HL-60/S4 treated with phorbol 12-myristate 13-acetate at 8.2 ng/mL for 4 days and 3 days (cell line): Measurements from ENCODE around the gene SFTPA2.
"Not testable (repeated sequence)": the region's sequence is repeated elsewhere in the genome, so short reads cannot be mapped to it uniquely, and the experiment has no call there.

Source experiments
- in situ Hi-C: fragments of 300-500 bp; cut with MboI; formaldehyde crosslinking; loops from 2 replicates; pipeline ENCODE4 v1.15.0; 2022; ENCODE audit warnings: low sequenced_read_pairs

SFTPA2 gene

DNA sequence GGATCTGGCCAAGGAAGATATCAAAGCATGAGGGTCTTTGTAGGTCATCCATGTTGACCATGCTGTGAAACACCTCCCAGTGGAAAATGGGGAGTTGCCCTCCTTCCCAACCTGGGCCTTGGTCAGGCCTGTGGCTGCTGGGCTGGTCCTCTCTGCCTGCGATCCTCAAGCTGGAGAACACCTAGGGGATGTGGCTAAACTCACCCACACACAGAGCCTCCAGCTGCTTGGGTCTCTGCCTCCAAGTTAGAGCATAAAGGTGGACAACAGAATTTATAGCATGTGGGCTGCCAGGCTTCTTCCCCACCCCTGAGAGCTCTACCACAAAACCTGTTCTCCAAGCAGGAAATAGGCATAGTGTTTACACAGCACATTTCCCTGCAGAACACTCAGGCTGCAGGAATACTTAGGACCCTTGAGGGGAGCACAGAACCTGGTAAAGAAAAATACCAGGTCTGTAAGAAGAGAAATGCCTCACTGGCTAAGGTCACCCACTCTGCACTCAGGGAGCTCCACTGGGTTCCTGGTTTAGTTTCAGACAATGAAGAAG is at the start of gene SFTPA2:
Gene SFTPA2, minus strand, starts transcription at position 248 of the 550 bp plus-strand sequence. CDS start 924 bp downstream, outside the sequence.
- in situ Hi-C loops: loop anchor here (25.0 kb wide), 2 partner anchors 352 to 702 kb away; no protein-coding TSS in a partner anchor

DNA sequence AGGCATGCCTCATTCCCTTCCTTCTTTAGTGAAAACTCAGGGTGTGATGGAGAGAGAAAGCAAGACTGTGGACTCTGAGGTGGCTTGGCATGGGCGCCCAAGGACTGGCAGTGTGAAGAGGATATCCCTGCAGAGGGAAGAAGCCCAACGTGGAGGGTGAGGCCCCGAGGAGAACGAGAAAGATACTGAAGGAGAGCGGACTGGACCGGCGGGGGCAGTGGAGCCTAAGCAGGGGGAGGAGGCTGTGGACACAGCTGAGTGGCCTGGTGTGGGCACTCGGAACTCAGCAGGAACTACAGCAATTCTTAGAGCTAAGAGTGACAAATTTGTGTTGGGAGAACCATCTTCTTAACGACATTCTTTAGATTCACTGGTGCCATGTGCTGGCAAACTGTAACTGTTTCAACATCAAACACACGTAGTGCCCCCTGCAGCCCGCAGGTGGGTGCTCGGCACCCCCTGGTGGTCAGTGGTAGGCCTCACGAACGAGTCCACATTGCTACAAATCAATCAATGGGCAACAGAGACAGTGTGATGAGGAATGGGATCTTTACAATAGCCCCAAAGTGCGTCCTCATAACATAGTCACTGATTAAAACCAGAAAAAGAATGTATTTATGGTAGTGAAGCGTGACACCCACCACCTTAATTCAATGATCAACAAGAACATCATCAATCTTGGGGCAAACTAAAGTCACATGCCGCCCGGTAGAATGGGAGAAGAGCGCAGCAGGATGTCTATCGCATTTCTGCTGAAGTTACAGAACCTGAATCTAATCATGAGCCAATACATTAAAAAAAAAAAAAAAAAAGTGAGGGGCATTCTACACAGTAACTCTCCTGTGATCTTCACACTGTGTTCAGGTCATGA is 48.5 kb upstream of the SFTPA2 start:
- in situ Hi-C loops: no loop called here

DNA sequence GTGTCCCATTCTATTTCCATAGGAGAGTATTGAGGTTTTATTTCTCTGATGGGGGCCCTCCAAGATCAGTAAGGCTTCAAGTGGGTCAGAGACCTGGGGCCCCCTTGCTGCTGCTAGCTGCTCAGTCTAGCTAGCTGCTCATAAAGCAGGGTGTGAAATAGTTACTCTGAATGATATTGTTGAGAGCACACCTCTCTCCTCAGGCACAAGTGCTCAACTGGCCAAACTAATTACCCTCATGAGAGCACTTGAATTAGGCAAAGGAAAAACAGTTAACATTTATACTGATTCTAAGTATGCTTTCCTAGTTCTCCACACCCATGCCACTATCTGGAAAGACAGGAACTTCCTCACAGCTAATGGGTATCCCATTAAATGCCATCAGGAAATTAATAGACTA is 45.1 kb upstream of the SFTPA2 start:
- in situ Hi-C loops: no loop called here

DNA sequence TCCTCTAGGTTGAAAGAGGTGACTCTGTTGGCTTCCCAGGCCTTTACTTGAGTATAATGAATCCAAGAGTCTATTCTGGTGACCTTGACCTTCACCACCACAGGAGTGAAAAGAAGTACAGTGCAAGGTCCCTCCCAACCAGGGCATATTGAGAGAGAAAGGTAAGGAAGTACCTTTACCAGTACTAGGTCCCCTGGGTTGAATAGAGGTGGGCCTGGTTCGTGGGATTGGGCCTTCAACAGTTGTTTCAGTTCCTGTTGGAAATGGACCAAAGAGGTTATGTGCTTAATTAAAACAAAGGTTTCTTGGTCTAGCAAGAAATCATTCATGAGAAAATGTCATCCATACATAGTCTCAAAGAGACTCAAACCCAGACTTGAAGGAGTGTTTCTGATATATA is 44.1 kb upstream of the SFTPA2 start:
- in situ Hi-C loops: no loop called here

DNA sequence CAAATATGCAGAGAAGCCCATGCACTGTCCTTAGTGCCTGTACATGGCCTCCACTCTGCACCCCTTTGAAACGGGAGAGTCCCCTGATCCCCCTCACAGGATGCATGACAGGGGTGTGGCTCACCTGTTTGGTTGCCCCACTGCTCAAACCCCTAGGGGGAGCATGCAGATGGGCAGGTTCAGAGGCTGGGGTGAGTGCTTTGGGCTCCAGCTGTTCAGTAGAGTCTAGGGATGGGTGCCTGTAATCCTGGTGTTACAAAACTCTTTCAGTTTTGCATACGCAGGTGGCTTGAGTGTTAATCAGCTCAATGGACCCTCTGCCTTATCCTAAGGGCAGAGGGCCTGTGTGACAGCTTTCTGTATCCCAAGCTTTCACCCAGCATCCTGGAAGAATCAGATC is 42.7 kb upstream of the SFTPA2 start:
- in situ Hi-C loops: no loop called here

DNA sequence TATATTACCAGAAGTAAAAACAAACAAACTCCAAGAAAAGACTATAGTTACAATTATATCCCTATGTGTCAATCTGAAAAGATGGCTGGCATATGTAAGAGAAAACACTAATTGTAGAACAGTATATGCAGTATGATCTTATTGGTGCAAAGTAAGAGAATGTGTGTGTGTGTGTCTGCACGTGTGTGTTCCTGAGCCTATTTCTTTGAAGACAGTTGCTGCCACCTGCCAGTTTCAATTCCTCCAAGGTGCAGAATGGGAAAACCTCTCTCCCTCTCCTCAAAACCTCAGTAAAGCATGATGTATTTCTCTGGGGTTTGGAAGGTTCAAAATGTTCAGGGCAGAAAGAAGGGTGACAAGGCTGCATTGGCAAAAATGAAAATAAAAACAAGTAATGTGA is 41.7 kb upstream of the SFTPA2 start:
- in situ Hi-C loops: no loop called here

DNA sequence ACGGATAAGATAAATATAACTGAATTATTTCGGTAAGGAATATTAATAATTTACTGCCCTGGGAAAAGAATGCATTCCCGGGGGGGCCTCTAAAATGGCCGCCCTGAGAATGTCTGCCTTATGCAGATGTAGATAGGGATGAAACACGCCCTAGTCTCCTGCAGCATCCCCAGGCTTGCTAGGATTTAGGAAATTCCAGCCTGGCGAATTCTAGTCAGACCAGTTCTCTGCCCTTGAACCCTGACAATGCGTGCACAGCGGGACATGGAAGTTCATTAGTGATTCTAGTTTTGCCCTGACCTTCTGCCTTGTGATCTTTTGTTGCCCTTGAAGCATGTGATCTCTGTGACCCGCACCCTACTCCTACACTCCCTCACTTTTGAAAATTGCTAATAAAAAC is 39.4 kb upstream of the SFTPA2 start:
- in situ Hi-C loops: not testable (repeated sequence)

DNA sequence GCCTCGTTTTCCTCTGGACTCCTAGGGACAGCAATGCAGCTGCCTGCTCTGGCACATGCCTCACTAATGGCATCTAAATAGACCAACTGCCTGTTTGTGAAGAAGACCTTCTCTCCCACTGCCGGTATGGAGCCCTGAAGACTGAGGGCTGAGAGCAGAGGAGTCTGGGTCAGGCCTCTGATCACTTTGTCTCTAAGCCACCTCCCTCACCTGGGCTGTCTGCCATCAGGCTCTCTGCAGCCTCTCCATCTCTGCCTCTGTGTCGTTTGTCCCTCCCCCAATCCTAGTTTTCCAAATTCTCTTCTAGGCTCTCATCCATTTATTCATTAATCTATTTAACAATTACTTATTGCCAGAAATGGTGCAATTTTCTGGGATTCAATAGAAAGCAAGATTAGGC is 35.3 kb upstream of the SFTPA2 start:
- in situ Hi-C loops: no loop called here

DNA sequence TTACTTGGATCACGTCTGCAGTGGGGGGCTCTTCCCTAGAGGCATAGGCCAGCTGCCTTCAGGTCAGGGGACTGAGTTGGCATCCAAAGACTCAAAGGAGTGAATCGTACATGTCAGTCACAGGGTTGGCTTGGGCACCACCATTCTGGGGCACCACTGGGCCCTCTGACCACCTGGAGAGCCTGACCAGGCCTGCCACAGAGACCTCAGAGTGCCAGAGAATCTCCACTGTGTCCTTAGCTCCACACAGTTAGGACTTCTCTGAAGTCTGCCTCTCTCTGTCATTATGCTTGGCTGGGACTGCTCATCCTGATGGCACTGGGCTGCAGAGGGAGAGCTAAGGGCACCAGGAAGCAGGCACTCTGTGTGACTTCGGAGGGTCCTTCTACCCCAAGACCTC is 34.4 kb upstream of the SFTPA2 start:
- in situ Hi-C loops: not testable (repeated sequence)

DNA sequence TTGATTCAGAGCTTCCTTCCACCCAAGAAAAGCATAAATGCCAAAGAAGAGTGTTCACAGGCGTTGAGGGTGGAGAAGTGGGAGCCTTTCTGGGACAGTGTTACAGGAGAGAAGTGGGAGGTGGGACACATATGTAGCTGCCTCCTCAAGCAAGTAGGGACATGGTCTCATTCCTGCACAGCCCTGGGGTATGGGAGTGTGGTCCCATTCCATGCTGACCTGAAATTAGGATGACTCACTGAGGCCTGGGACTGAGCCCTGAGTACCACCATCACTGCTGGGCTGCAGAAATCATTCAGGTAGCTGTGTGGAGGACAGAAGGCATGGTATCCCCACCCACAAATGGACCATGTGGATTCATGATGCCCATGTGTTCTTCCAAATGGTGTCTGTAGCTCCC is 33.2 kb upstream of the SFTPA2 start:
- in situ Hi-C loops: no loop called here

DNA sequence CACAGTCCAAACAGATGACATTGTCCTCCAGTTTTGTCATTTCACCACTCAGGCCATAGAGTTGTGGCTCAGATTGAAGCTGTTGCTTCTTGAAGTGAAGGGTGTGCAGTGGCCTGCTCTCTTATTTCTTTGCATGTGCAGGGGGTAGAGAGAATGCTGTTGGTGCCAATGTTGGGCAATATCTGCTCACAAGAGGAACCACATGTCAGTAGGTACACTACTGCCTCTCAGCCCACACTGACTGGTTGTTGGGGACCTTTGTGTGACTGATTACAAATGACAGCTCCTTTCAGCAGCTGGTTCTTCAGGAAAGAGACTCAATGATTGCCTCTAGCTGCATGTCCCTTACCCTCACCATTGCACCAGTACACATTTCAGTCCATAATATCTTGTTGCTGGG is 28.6 kb upstream of the SFTPA2 start:
- in situ Hi-C loops: no loop called here

DNA sequence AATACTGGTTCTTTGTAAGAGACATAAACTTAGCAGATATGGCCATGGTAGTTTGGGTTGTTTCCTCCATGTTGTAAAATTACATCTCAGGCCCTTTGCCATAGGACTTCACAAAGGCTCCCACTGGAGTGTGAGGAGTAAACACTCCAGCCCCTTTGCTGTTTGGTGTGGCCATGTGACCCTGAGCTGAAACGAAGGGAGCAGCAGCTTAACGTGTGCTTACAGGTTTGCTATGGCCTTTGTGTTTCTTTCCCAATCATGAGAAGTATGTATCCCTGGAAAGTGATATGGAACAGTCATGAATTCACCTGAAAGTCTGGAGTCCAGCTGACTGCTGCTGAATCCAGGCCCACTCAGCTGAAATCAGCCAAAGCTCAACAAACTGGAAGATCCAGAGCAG is 26.7 kb upstream of the SFTPA2 start:
- in situ Hi-C loops: no loop called here

DNA sequence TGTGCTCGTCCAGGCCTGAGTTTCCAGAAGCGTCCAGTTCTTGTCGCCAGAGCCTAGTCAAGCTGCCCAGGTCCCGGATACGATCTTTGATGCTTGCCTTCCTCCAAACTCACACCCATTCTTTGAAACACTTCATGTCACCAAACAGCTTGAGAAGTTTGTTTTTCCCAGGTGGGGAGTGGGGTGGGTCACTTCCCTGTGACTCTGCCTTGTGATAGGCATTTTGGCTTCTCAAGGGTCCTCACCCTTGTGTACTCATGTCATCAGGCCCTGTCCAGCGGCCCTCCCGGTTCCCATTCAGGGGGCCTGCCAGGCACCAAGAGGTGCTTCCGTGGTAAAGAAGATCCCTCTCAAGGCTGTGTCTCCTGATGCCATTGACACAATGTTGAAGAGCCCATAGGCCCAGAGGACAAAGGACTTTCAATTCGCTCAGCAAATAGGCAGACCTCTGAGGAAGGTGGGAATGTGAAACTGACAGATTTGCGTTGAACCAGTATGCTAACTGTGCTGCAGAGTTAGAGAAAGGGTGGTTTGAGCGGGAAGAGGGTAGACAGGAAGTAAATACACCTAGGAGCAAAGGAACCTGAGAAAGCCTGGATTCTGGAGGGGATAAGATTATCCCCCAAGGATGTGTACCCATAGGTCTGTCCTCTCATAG is 25.8 kb upstream of the SFTPA2 start:
- in situ Hi-C loops: no loop called here

DNA sequence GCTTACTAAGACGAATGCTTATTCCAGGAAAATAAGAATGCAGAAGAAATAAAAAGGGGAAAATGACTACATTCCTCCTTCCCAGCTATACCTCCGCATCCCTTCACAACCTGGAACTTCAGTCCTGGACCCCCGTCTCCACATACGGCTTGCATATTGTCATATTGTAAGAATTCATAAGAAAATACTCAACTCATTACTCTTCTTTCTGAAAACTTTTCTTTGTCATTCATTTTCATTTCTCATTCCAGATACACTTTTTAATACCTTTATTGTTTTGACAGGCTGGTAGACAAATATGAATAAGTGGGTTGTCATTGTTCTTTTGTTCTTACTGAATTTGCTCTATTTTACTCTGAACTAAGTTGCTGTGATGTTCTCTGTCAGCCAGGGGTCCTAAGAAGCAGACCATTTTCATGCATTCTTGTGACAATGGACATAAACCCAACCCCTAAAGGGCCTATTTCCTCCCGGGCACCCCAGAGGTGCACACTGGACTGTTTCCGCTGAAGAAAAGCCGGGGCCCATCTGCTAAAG is 23.3 kb upstream of the SFTPA2 start:
- in situ Hi-C loops: no loop called here

DNA sequence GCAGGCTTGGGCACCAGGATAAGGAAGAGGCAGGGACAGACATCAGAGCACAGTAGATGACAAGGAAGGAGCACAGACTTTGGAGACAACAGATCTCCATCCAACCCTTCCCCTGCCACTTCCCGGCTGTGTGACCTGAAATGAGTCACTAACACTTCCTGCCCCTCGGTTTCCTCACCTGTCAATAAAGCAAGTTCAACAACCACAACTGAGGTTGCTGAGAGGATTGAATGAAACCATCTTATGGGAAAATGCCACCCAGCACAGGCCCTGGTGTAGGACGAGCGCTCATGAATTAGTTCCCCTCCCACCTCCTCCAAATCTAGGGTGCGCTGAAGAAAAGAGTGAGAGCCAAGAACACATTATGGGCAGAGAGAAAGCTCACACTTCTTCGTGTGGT is 22.7 kb upstream of the SFTPA2 start:
- in situ Hi-C loops: not testable (repeated sequence)

DNA sequence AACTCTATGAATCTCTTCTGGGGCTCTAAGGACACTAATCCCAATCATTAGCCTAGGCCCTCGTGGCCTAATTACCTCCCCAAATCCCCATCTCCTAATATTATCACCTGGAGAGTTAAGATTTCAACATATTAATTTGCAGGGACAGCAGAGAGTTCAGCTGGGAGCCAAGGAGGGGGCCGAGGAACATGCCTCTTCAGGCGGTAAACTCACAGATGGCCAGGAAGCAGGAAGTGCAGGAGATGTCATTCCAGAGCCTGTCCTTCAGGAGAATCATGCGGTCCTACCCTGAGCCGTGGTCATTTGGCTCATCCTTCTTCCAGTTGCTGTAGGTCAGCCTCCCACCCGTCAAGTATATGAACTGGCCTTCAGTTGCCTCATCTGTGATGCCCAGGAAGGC is 21.9 kb upstream of the SFTPA2 start:
- in situ Hi-C loops: no loop called here

DNA sequence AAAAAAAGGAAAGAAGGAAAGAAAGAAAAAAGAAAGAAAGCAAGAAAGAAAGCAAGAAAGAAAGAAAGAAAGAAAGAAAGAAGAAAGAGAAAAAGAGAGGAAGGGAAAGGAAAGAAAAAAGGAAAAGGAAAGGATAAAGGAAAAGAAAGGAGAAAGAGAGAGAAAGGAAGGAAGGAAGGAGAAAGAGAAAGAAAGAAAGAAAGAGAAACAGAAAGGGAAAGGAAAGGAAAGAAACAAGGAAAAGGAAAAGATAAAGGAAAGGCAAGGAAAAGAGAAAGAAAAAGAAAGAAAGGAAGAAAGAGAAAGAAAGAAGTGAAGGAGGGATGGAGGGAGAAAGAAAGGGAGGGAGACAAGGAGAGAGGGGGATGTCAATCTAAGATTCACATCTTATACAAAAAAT is 20.8 kb upstream of the SFTPA2 start:
- in situ Hi-C loops: no loop called here

DNA sequence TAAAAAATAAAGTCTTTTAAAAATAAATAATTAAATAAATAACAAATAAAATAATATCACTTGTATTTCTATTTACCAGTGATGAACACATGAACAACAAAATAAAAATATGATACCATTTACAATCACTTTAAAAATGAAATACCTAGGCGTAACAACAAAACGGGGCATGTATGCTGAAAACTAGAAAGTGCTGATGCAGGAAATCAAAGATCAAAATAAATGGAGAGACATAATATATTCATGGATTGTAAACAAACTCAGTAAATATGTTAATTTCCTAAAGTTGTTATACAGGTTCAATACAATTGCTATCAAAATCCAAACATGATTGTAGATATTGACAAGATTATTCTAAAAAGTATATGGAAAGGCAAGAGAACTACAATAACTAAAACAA is 19.2 kb upstream of the SFTPA2 start:
- in situ Hi-C loops: no loop called here

DNA sequence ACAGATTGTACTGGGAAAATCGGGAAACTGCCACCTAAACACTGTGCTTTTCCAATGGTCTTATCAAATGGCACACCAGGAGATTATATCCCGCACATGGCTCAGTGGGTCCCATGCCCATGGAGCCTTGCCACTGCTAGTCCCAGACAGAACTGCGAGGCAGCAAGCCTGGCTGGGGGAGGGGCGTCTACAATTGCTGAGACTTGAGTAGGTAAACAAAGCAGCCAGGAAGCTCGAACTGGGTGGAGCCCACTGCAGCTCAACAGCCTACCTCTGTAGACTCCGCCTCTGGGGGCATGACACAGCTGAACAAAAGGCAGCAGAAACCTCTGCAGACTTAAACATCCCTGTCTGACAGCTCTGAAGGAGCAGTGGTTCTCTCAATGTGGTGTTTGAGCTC is 10.4 kb upstream of the SFTPA2 start:
- in situ Hi-C loops: loop anchor here (25.0 kb wide), 2 partner anchors 342 to 692 kb away; no protein-coding TSS in a partner anchor

DNA sequence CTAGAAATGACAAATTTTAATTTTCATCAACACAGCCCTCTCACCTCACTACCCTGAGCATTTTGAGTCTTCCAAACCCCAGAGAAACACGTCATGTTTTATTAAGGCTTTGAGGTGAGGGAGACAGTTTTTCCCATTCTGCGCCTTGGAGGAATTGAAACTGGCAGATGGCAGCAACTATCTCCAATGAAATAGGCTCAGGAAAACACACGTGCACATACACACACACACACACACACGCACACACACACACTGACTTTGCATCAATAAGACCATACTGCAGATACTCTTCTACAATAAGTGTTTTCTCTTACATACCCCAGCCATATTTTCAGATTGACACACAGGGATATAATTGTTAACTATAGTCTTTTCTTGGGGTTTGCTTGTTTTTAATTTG is 3.2 kb upstream of the SFTPA2 start:
- in situ Hi-C loops: loop anchor here (25.0 kb wide), 2 partner anchors 349 to 699 kb away; no protein-coding TSS in a partner anchor

DNA sequence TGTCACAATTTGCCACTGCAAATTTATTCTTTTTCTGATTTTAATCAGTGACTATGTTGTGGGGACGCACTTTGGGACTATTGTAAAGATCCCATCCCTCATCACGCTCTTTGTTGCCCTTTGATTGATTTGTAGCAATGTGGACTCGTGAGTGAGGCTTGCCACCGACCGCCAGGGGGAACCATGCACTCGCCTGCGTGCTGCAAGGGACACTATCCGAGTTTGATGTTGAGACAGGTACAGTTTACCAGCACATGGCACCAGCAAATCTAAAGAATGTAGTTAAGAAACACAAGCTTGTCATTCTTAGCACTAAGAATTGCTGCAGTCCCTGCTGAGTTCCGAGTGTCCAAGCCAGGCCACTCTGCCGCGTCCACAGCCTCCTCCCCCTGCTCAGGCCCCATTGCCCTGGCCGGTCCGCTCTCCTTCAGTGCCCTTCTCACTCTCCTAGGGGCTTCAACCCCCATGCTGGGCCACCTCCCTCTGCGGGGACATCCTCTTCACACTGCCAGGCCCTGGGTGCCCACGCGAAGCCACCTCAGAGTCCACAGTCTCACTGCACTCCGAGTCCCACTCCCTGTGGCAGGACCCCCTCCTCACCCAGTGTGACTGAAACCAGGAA is 2.0 kb upstream of the SFTPA2 start:
- in situ Hi-C loops: loop anchor here (25.0 kb wide), 2 partner anchors 350 to 700 kb away; no protein-coding TSS in a partner anchor
